Chondrocyte (in vitro differentiated cells): ENCODE data around the gene LMOD3. TPM values are rescaled to one million over a fixed set of nuclear protein-coding genes. Genes with fewer than 3 reads are reported as not detected.

Experiments used
- DNase-seq: peaks from one replicate; pipeline ENCODE4 v3.0.0; 2021; ENCODE audit warnings: mixed read lengths, low spot score
- H3K27ac Mint-ChIP-seq: one replicate; pipeline ENCODE4 v1.8.0; 2021; ENCODE audit warnings: mild to moderate bottlenecking, moderate library complexity, mixed read lengths; ENCODE audit not compliant: unreplicated experiment
- H3K27me3 Mint-ChIP-seq: 2 replicates; pipeline ENCODE4 v1.8.0; 2021; ENCODE audit warnings: low read depth, mixed read lengths
- H3K36me3 Mint-ChIP-seq: 2 replicates; pipeline ENCODE4 v1.8.0; 2021; ENCODE audit warnings: low read depth, mixed read lengths
- H3K4me1 Mint-ChIP-seq: 2 replicates; pipeline ENCODE4 v1.8.0; 2021; ENCODE audit warnings: low read depth, mild to moderate bottlenecking, mixed read lengths
- H3K4me3 Mint-ChIP-seq: one replicate; pipeline ENCODE4 v1.8.0; 2021; ENCODE audit warnings: mild to moderate bottlenecking, moderate library complexity, mixed read lengths; ENCODE audit not compliant: unreplicated experiment
- H3K9me3 Mint-ChIP-seq: 2 replicates; pipeline ENCODE4 v1.8.0; 2021; ENCODE audit warnings: low read depth, mixed read lengths
- total RNA-seq: library from RNA; stranded (reverse); gene quantifications from 3 replicates; pipeline ENCODE4 v1.2.1, GENCODE V29; 2021
- TF ChIP-seq, protein P1 (sequence below): fragments of 200-600 bp; sonication (generic); IDR thresholded peaks from 2 replicates; pipeline ENCODE4 v1.5.0; 2021; ENCODE audit warnings: antibody characterized with exemption, mild to moderate bottlenecking, moderate library complexity

The LMOD3 gene
- total RNA-seq, 1 donor from 2014 or later: not detected

DNA sequence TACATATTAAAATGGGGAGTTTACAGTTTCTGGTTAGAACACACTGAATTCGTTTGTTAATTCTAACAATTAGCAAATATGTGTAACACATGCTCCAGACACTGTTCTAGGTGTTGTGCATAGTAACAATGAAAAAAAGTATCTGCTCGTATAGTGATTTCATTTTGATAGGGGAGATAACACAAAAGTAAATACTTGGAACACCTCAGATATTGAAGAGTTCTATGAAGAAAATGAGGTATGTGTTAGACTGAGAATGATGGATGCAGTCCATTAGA lies 63.5 kb downstream of the LMOD3 start:
- Mint-ChIP-seq H3K36me3 (peaks cover 25% of the 10 kb centered on the region), H3K4me3 (no peak overlapping the region), H3K27ac (no peak overlapping the region), H3K27me3 (no peaks in the 10 kb centered on the region), H3K4me1 (no peaks in the 10 kb centered on the region), H3K9me3 (no peaks in the 10 kb centered on the region)
- no peak for DNase-seq
- TF ChIP-seq, protein P1, sequence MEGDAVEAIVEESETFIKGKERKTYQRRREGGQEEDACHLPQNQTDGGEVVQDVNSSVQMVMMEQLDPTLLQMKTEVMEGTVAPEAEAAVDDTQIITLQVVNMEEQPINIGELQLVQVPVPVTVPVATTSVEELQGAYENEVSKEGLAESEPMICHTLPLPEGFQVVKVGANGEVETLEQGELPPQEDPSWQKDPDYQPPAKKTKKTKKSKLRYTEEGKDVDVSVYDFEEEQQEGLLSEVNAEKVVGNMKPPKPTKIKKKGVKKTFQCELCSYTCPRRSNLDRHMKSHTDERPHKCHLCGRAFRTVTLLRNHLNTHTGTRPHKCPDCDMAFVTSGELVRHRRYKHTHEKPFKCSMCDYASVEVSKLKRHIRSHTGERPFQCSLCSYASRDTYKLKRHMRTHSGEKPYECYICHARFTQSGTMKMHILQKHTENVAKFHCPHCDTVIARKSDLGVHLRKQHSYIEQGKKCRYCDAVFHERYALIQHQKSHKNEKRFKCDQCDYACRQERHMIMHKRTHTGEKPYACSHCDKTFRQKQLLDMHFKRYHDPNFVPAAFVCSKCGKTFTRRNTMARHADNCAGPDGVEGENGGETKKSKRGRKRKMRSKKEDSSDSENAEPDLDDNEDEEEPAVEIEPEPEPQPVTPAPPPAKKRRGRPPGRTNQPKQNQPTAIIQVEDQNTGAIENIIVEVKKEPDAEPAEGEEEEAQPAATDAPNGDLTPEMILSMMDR: no peak

DNA sequence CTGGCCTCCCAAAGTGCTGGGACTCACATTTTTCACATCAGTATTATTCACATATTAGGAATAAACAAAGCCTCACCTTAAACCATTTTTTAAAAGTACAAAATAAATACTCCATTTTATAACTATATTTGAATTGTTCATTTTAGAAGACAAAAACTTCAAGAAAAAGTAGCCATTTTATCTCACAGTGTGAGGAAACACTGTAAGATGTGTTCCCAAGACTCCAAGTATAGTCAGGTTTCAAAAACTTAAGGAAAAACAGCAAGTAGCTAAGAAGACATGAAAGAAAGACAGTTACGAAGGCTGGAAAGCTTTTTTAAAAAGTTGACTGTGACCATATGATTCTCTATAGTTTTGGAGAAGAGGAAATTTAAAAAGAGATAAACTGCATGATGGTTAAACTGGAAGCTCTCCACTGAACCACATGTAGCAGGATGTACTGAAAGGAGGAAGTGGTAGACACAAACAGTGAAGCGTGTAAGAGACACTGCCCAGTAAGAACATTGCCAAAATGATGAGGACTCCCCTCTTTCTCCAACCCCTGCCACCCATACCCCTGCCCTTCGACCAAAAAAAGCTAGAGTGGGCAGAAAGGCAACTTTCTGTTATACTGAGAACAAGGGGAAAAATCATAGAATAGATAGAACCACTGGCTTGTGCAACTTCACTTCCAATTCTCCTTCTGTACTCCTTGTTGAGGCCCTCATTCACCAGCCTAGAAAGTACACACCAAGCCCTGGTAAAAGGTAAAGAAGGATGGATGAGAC lies 64.0 kb downstream of the LMOD3 start:
- peaks cover 24% of the 10 kb centered on the region for H3K36me3 Mint-ChIP-seq
- H3K27ac Mint-ChIP-seq: no peak overlapping the region
- no peaks in the 10 kb centered on the region for H3K9me3 Mint-ChIP-seq
- DNase-seq: no peak
- no peaks in the 10 kb centered on the region for H3K27me3 Mint-ChIP-seq
- H3K4me1 Mint-ChIP-seq: no peaks in the 10 kb centered on the region
- TF ChIP-seq, protein P1: no peak
- H3K4me3 Mint-ChIP-seq: no peak overlapping the region

Other genes starting within 250 kb of the LMOD3 start
- not detected in 3 replicates for gene TAFA4, start 190.0 kb downstream of the LMOD3 start, total RNA-seq
- gene EOGT, start 108.9 kb downstream of the LMOD3 start, total RNA-seq: 28.9 to 35.5 TPM (median 34.4 TPM) in 3 replicates
- gene TMF1, start 70.3 kb downstream of the LMOD3 start, total RNA-seq: 37.7 to 53.3 TPM (median 40.4 TPM) in 3 replicates
- gene UBA3, start 42.2 kb downstream of the LMOD3 start, total RNA-seq: 58.3 to 70.7 TPM (median 63.1 TPM) in 3 replicates
- 118 to 121 TPM (median 120 TPM) in 3 replicates for gene ARL6IP5, start 37.7 kb downstream of the LMOD3 start, total RNA-seq